ENCODE data around the gene CERK. TPM values are rescaled to one million over a fixed set of nuclear protein-coding genes. Genes with fewer than 3 reads are reported as not detected.

CERK gene
- total and polyA plus RNA-seq, 2 of the 13 experiments (the other 11 are each of a cell fraction or from before 2014, with no cell fraction given), result 40.3 to 41.9 TPM

DNA sequence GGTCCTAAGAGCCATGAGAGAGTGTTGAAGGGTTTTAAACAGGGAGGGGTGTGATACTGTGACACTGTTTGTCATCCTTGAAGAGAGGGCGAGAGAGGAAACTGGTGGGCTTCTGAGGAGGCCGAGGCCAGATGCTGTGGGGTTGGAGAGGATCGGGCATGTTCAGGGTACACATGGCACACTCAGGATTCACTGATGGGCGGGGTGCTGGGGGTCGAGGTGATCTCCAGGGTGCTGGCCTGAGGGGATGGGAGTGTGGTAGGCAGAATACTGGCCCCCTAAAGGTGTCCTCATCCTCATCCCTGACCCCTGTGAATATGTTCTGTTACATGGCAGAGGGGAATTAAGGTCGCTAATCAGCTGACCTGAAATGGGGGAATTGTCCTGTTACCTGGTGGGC is 31.7 kb upstream of the CERK start (continued):
- TF ChIP-seq ZBTB3 (CRISPR knock-in tag; IDR thresholded peaks at IDR 0.05; ENCODE audit: borderline replicate concordance, low read depth), result no peak

DNA sequence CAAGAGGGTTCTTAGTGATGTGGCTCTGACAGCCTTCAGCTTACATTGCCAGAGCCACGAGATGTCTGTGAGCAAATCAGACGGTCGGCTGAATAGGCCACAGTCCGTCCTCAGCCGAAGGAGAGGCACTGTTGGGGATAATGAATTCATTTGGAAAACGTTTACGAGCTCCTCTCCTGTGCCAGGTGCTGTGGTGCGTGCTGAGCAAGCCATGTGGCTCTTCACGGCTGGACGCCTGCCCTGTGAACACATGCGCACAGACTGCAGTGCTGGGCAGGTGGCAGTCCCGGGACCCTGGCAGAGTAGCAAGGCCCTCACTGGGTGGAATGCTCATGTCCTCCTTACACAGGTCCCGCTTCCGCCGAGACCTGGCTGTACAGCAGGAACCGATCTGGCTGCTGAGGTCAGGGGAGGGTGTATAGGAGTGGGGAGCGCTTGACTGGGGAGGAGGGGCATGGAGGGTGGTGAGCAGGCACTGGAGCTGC is 31.2 kb upstream of the CERK start:
- no TSS peak for BruUV-seq (replicated peaks)
- WGBS (ENCODE audit: low lambda C conversion rate), result 86% methylated on average over 8 of the region's 17 CpGs
- no peak overlapping the region for H3K4me3 ChIP-seq (replicated peaks in 1 of 3; ENCODE audit: insufficient read depth in 1 of 3, low read depth in 2 of 3, low read length in 3 of 3)
- in situ Hi-C loops (cut with HindIII; ENCODE audit: extremely low pct_ligation_motif_present, low pct_unique_long_range_greater_than_20kb) (no loop called here), intact Hi-C loops (cut with micrococcal nuclease; ENCODE audit: unreplicated experiment) (no loop called here)
- H3K9ac ChIP-seq (ENCODE audit: insufficient read depth, low read depth, low read length), result no peak overlapping the region
- no peak overlapping the region for H3K4me2 ChIP-seq (ENCODE audit: low read depth, low read length)
- peaks cover 54% of the 10 kb centered on the region for H3K79me2 ChIP-seq (ENCODE audit: insufficient read depth, low read length)
- ChIA-PET CTCF (ENCODE audit: low intra/inter-chr PET ratio, low total read pairs) (no interaction called here), POLR2A (interaction anchor here (0.9 kb wide), 1 partner anchor 10 kb away, joined by 3 read pairs; no protein-coding TSS in a partner anchor)
- H3K36me3 ChIP-seq (replicated peaks in 1 of 2; ENCODE audit: control insufficient read depth in 1 of 2, insufficient read depth in 2 of 2, low read length in 2 of 2), result 0 out of 5 replicates have a peak, but pooled peaks cover 0 to 2% of the 10 kb centered on the region in 2 experiments
- FAIRE-seq (no peak), ATAC-seq (no peak), DNase-seq (ENCODE audit: low spot score) (no peak)
- H3K9me3 ChIP-seq (ENCODE audit: low read length), result no peaks in the 10 kb centered on the region
- no peaks in the 10 kb centered on the region for H4K20me1 ChIP-seq (ENCODE audit: insufficient read depth, low read length)
- H3K27me3 ChIP-seq (ENCODE audit: control insufficient read depth in 1 of 2, insufficient read depth in 2 of 2, low read length in 2 of 2), result no peaks in the 10 kb centered on the region; a peak in 1 of 5 replicates
- H2AFZ ChIP-seq (ENCODE audit: low read length), result no peak overlapping the region
- peaks cover 28% of the 10 kb centered on the region for H3K4me1 ChIP-seq (ENCODE audit: insufficient read depth, low read length)
- TF ChIP-seq KMT2B (CRISPR knock-in tag; IDR thresholded peaks at IDR 0.05) (no peak), ADNP (CRISPR knock-in tag; IDR thresholded peaks at IDR 0.05) (no peak), CBX1 (IDR thresholded peaks at IDR 0.05; ENCODE audit: low read depth) (no peak), SAP130 (CRISPR knock-in tag; IDR thresholded peaks at IDR 0.05; ENCODE audit: low read depth) (no peak), EED (CRISPR knock-in tag; IDR thresholded peaks at IDR 0.05) (no peak), FOXO1 (CRISPR knock-in tag; IDR thresholded peaks at IDR 0.05) (no peak), ZNF292 (CRISPR knock-in tag; IDR thresholded peaks at IDR 0.05; ENCODE audit: borderline replicate concordance, low read depth) (no peak), FOXP1 (IDR thresholded peaks at IDR 0.05) (no peak), FOXP1 (CRISPR knock-in tag; IDR thresholded peaks at IDR 0.05) (no peak), KLF16 (CRISPR knock-in tag; IDR thresholded peaks at IDR 0.05) (no peak), NFE2L2 (IDR thresholded peaks at IDR 0.05; ENCODE audit: low read length) (no peak), TEAD2 (CRISPR knock-in tag; IDR thresholded peaks at IDR 0.05) (no peak), ZNF225 (CRISPR knock-in tag; IDR thresholded peaks at IDR 0.05) (no peak)
- TF ChIP-seq, protein P1, sequence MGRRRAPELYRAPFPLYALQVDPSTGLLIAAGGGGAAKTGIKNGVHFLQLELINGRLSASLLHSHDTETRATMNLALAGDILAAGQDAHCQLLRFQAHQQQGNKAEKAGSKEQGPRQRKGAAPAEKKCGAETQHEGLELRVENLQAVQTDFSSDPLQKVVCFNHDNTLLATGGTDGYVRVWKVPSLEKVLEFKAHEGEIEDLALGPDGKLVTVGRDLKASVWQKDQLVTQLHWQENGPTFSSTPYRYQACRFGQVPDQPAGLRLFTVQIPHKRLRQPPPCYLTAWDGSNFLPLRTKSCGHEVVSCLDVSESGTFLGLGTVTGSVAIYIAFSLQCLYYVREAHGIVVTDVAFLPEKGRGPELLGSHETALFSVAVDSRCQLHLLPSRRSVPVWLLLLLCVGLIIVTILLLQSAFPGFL (CRISPR knock-in tag; IDR thresholded peaks at IDR 0.05), result no peak
- TF ChIP-seq, protein P2, sequence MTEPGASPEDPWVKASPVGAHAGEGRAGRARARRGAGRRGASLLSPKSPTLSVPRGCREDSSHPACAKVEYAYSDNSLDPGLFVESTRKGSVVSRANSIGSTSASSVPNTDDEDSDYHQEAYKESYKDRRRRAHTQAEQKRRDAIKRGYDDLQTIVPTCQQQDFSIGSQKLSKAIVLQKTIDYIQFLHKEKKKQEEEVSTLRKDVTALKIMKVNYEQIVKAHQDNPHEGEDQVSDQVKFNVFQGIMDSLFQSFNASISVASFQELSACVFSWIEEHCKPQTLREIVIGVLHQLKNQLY (CRISPR knock-in tag; IDR thresholded peaks at IDR 0.05), result no peak
- TF ChIP-seq, protein P3, sequence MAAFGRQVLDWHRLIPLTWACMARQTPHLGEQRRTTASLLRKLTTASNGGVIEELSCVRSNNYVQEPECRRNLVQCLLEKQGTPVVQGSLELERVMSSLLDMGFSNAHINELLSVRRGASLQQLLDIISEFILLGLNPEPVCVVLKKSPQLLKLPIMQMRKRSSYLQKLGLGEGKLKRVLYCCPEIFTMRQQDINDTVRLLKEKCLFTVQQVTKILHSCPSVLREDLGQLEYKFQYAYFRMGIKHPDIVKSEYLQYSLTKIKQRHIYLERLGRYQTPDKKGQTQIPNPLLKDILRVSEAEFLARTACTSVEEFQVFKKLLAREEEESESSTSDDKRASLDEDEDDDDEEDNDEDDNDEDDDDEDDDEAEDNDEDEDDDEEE (CRISPR knock-in tag; IDR thresholded peaks at IDR 0.05), result no peak
- H3K27ac ChIP-seq (ENCODE audit: extremely low read length, insufficient read depth, low read length), result no peak overlapping the region

All from HepG2 (cell line).